ENCODE measurements around the gene HOOK1.
"Not testable (repeated sequence)": the region's sequence is repeated elsewhere in the genome, so short reads cannot be mapped to it uniquely, and the experiment has no call there.

Gene HOOK1

GRCh38 chr1:59885160-59885832 lies 70.5 kb downstream of the HOOK1 start:
- no peak for DNase-seq (ENCODE audit: low read depth)

- no peak for DNase-seq (ENCODE audit: low read depth)
These were observed 78.4 kb downstream of the HOOK1 start for GRCh38 chr1:59892841-59893811.

DNA sequence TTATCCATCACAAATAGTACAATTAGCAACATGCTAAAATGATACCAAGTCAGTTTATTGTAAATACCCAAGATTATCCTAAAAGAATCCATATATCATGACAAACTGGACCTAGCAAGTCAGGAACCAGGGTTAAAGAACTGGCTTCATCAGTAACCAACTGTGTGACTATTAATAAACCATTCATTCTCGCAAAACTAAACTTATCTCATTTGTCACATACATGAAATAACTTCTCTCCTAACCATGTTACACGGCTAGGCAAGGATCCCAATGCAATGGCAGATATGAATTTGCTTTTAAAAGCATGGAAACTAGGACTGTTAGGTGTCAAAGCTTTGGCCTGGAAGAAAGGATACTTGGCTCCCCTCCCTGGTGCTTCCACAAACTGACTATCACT lies 82.4 kb downstream of the HOOK1 start:
- no peak for DNase-seq (ENCODE audit: low read depth)

DNA sequence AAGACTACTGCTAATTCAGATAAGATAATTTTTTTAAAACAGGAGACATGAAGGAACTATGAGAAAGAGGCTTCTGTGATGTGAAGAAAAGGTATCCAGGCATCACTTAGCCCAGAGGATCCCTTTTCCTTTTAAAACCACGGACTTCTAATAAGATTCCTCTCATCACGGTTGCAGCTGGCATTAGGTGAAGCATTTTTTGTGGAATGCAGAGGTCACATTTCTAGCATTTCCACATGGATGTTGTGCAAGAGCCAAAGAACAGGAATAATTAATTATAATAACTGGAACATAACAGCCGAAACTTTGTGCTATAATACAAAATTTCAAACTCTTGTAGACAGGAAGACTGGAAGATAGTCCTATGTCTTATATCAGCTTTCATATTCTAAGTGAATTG lies 84.2 kb downstream of the HOOK1 start:
- no peak for DNase-seq (ENCODE audit: low read depth)

- DNase-seq (ENCODE audit: low read depth), result no peak
These were observed 85.9 kb downstream of the HOOK1 start for GRCh38 chr1:59900640-59901039.

GRCh38 chr1:59901770-59902388 lies 87.1 kb downstream of the HOOK1 start:
- no peak for DNase-seq (ENCODE audit: low read depth)

- DNase-seq (ENCODE audit: low read depth), result peak; percentile 9
These were observed 88.5 kb downstream of the HOOK1 start for GRCh38 chr1:59903141-59903754.

- DNase-seq (ENCODE audit: low read depth), result no peak
These were observed 92.2 kb downstream of the HOOK1 start for GRCh38 chr1:59906931-59907330.

DNA sequence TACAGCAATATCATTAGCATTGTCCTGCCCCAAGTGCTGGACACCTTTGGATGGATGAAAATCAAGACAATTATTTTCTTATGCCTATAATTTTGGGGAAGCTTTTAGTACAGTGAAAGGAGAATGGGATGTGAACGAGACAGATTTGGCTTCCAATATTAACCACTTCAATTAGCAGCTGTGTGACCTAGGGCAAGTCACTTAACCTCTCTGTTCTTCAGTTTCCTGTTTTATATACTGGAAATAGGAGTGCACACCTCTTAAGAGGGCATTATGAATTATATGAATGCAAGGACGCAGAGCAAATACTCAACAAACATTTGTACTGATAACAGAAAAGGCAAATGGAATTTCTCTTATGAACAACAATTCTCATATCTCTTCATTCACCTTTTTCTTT lies 93.3 kb downstream of the HOOK1 start:
- no peak for DNase-seq (ENCODE audit: low read depth)

GRCh38 chr1:59908682-59909081 lies 93.9 kb downstream of the HOOK1 start:
- no peak for DNase-seq (ENCODE audit: low read depth)

- not testable (repeated sequence) for DNase-seq (ENCODE audit: low read depth)
These were observed 100.1 kb downstream of the HOOK1 start for GRCh38 chr1:59914791-59915286.

DNA sequence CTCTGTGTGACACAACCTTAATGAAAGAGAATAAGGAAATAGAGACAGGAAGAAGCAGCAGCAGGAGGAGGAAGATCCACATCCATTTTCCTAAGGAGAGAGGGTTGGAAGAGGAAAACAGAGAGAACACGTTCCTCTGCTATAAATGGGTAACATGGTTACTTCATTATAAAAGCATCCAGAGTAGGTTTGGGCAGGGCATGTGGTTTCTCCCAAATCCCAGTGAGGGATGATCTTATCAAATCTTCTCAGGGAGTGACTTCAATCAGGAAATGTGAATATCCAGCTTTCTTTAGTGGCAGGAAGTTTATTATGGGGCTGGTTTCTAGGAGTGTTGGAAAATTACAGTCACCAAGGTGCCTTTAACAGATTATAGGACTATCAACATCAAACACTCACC lies 100.8 kb downstream of the HOOK1 start:
- DNase-seq (ENCODE audit: low read depth), result no peak

GRCh38 chr1:59917026-59917784 lies 102.5 kb downstream of the HOOK1 start:
- DNase-seq (ENCODE audit: low read depth), result no peak

DNA sequence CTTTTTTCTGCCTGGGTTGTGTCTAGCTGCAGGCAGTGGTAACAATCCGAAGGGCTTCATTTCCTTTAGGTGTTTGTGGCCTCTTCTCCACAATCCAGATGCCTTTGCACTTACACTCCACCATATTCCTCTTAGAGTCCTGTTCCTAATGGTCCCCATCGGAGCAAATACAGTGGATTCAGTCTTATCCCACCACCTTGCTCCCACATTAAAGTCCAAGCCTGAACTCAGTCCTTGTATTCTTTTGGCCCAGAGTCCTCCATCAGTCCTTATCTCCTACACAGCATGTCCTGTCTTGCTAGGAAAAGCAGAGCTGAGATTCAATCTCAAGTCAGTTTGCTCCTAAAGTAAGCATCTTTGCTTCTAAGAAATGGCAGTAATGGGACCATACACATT lies 103.0 kb downstream of the HOOK1 start:
- DNase-seq (ENCODE audit: low read depth), result no peak

DNA sequence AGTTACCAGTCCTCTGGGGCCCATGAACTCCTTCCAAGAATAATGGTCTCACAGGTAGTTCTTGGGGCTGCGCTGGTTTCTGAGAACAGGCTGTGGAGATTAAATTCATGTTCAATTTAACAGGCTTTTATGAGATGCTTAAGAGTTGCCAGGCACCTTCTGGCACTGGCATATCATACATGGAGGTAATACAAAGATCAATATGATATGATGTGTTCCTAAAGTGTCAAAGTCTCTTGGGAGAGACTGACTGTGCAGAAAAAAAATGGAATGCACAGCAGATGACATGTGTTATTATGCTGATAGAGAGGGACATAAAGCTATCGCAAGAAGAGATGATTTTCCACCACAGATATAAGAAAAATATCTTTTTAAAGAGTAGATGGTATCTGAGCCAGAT lies 105.0 kb downstream of the HOOK1 start:
- DNase-seq (ENCODE audit: low read depth), result no peak

DNA sequence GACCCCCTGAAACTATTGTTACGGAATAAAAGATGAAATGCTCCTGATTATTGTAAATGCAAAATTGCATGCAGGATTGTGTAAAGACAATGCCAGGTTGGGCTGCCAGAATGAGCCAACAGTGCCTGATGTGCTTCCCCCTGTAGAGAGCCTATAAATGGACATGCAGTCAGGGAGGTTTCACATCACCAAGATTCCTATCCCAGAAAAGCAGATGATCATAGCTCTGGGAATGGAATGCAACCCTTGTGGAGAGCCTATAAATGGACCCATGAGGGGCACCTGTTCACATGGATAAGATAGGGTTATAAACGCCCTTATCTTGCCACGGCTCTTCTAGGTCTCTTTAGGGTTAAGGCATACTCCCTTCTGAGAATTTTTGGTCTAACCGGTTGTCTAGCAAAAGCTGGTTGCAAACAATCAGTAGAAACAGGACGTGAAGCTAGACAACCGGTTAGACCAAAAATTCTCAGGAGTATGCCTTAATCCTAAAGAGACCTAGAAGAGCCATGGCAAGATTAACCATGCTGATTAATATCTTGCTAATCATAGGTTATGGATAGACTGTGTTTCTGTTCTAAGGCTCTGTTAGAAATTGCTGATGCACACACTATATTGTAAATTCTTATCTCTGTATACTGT lies 106.6 kb downstream of the HOOK1 start:
- not testable (repeated sequence) for DNase-seq (ENCODE audit: low read depth)

DNA sequence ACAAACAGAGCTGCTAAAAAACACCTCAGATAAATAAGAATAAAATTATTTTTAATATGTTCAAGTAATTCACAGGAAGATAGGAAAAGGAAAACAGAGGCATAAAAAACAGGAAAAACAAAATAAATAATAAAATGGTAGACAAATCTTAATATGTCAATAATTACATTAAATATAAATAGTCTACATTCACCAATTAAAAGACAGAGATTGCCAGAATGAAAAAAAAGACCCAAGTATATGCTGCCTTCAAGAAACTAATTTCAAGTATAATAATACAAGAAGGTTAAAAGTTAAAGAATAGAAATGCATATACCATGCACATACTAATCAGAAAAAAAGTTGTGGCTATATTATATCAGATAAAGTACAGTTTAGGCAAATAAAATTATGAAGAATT lies 109.9 kb downstream of the HOOK1 start:
- DNase-seq (ENCODE audit: low read depth), result no peak
